ENCODE measurements around the gene SLC9A4.

- TF ChIP-seq PATZ1 (CRISPR knock-in tag; IDR thresholded peaks at IDR 0.05; ENCODE audit: borderline replicate concordance): no peak
- no peak for TF ChIP-seq ZNF70 (CRISPR knock-in tag; IDR thresholded peaks at IDR 0.05)
- no peak for TF ChIP-seq TSHZ2 (CRISPR knock-in tag; IDR thresholded peaks at IDR 0.05)
- no peak for TF ChIP-seq TOX (CRISPR knock-in tag; IDR thresholded peaks at IDR 0.05; ENCODE audit: borderline replicate concordance)
- TF ChIP-seq CSRNP3 (CRISPR knock-in tag; IDR thresholded peaks at IDR 0.05): no peak
- TF ChIP-seq ZFP30 (CRISPR knock-in tag; IDR thresholded peaks at IDR 0.05): no peak
- TF ChIP-seq ISL1 (CRISPR knock-in tag; IDR thresholded peaks at IDR 0.05): no peak
- TF ChIP-seq ESRRG (CRISPR knock-in tag; IDR thresholded peaks at IDR 0.05): no peak
- no peak for TF ChIP-seq PPARA (CRISPR knock-in tag; IDR thresholded peaks at IDR 0.05; ENCODE audit: borderline replicate concordance)
- no peak for TF ChIP-seq ZFP3 (CRISPR knock-in tag; IDR thresholded peaks at IDR 0.05)
- no peak for TF ChIP-seq BACH2 (CRISPR knock-in tag; IDR thresholded peaks at IDR 0.05; ENCODE audit: borderline replicate concordance)
These were observed 38.0 kb downstream of the SLC9A4 start for GRCh38 chr2:102510791-102511575.
